Neutrophil (primary cell): ENCODE data around the gene TARS3.

Experiments
- H3K27ac ChIP-seq: fragments of 200-600 bp; sonication (generic); 2 replicates; pipeline ENCODE4 v1.5.1; 2016; ENCODE audit warnings: mild to moderate bottlenecking, moderate library complexity
- H3K27me3 ChIP-seq: fragments of 200-600 bp; sonication (generic); 2 replicates; pipeline ENCODE4 v1.6.0; 2016; ENCODE audit warnings: mild to moderate bottlenecking
- H3K36me3 ChIP-seq: fragments of 200-600 bp; sonication (generic); 2 replicates; pipeline ENCODE4 v1.5.1; 2017
- H3K4me1 ChIP-seq, 2 experiments: fragments of 200-600 bp in 1 of 2; sonication (generic) in 1 of 2; 1 replicate in 1 of 2; 2 replicates in 1 of 2; pipeline versions ENCODE4 v1.5.1 to v1.6.1; 2013 to 2016; ENCODE audit warnings: low read depth in 1 of 2, low read length in 1 of 2, mild to moderate bottlenecking in 1 of 2, moderate library complexity in 1 of 2; ENCODE audit not compliant: control insufficient read depth in 1 of 2, insufficient read depth in 1 of 2
- H3K4me3 ChIP-seq, 2 experiments: fragments of 200-600 bp in 1 of 2; sonication (generic) in 1 of 2; 1 replicate in 1 of 2; 2 replicates in 1 of 2; pipeline ENCODE4 v1.5.1; 2013 to 2016; ENCODE audit warnings: low read depth in 1 of 2, low read length in 1 of 2, mild to moderate bottlenecking in 1 of 2, moderate library complexity in 1 of 2
- H3K9me3 ChIP-seq: fragments of 200-600 bp; sonication (generic); 2 replicates; pipeline ENCODE4 v1.5.1; 2016
- CTCF ChIP-seq: fragments of 200-600 bp; sonication (generic); IDR thresholded peaks from 2 replicates; pipeline ENCODE4 v1.5.1; 2016; ENCODE audit warnings: antibody characterized with exemption

The TARS3 gene

GRCh38 chr15:101707983-101708382 is 16.3 kb downstream of the TARS3 start:
- H3K27ac ChIP-seq: no peak overlapping the region
- H3K9me3 ChIP-seq: no peaks in the 10 kb centered on the region
- H3K4me1 ChIP-seq: no peaks in the 10 kb centered on the region
- H3K27me3 ChIP-seq: no peaks in the 10 kb centered on the region
- no peaks in the 10 kb centered on the region for H3K36me3 ChIP-seq
- no peak overlapping the region for H3K4me3 ChIP-seq
- TF ChIP-seq CTCF: no peak

- no peak for TF ChIP-seq CTCF
- H3K27ac ChIP-seq: no peak overlapping the region
- H3K9me3 ChIP-seq: no peaks in the 10 kb centered on the region
- no peak overlapping the region for H3K4me3 ChIP-seq
- H3K36me3 ChIP-seq: no peaks in the 10 kb centered on the region
- no peaks in the 10 kb centered on the region for H3K27me3 ChIP-seq
- no peaks in the 10 kb centered on the region for H3K4me1 ChIP-seq
Observed at GRCh38 chr15:101702077-101702476, 22.2 kb downstream of the TARS3 start.

- Histone ChIP-seq H3K36me3 (no peaks in the 10 kb centered on the region), H3K27ac (no peak overlapping the region), H3K4me3 (no peak overlapping the region), H3K4me1 (no peaks in the 10 kb centered on the region), H3K9me3 (no peaks in the 10 kb centered on the region), H3K27me3 (no peaks in the 10 kb centered on the region)
- no peak for TF ChIP-seq CTCF
Observed at GRCh38 chr15:101698314-101698713, 26.0 kb downstream of the TARS3 start.

GRCh38 chr15:101697488-101697887 is 26.8 kb downstream of the TARS3 start:
- no peak for TF ChIP-seq CTCF
- Histone ChIP-seq H3K9me3 (no peaks in the 10 kb centered on the region), H3K27me3 (no peaks in the 10 kb centered on the region), H3K36me3 (no peaks in the 10 kb centered on the region), H3K4me3 (no peak overlapping the region), H3K27ac (no peak overlapping the region), H3K4me1 (no peaks in the 10 kb centered on the region)

GRCh38 chr15:101696829-101697228 is 27.4 kb downstream of the TARS3 start:
- Histone ChIP-seq H3K4me3 (no peak overlapping the region), H3K27me3 (no peaks in the 10 kb centered on the region), H3K9me3 (no peaks in the 10 kb centered on the region), H3K27ac (no peak overlapping the region), H3K4me1 (no peaks in the 10 kb centered on the region), H3K36me3 (no peaks in the 10 kb centered on the region)
- TF ChIP-seq CTCF: no peak

- H3K4me3 ChIP-seq: no peak overlapping the region
- TF ChIP-seq CTCF: no peak
- H3K27me3 ChIP-seq: no peaks in the 10 kb centered on the region
- no peak overlapping the region for H3K27ac ChIP-seq
- H3K4me1 ChIP-seq: no peaks in the 10 kb centered on the region
- H3K9me3 ChIP-seq: no peaks in the 10 kb centered on the region
- H3K36me3 ChIP-seq: no peaks in the 10 kb centered on the region
Observed at GRCh38 chr15:101694261-101694660, 30.0 kb downstream of the TARS3 start.
